HEK293 (cell line): ENCODE data around the gene GPR107.

Source experiments
- GLI4 ChIP-seq: fragments of 450-650 bp; formaldehyde crosslinking; IDR thresholded peaks from 2 replicates; pipeline ENCODE4 v1.5.1; 2016; ENCODE audit warnings: missing biosample characterization, missing genetic modification characterization
- ZNF10 ChIP-seq: fragments of 450-650 bp; formaldehyde crosslinking; IDR thresholded peaks from 2 replicates; pipeline ENCODE4 v1.5.1; 2017; ENCODE audit warnings: missing biosample characterization, missing genetic modification characterization
- ZNF274 ChIP-seq, 2 experiments: fragments of 200-500 bp in 1 of 2; fragments of 450-650 bp in 1 of 2; sonication (Bioruptor generic) in 1 of 2; formaldehyde crosslinking in 1 of 2; IDR thresholded peaks; 2 replicates each; pipeline versions ENCODE4 v1.5.1 to v1.6.1; 2014 to 2016; ENCODE audit warnings: borderline replicate concordance in 1 of 2, inconsistent platforms in 1 of 2, low read length in 1 of 2, missing biosample characterization in 1 of 2, missing genetic modification characterization in 1 of 2
- TF ChIP-seq, protein P1 (sequence below): fragments of 450-650 bp; formaldehyde crosslinking; IDR thresholded peaks from 2 replicates; pipeline ENCODE4 v1.5.1; 2016; ENCODE audit warnings: missing biosample characterization, missing genetic modification characterization
- TF ChIP-seq, protein P2 (sequence below): fragments of 450-650 bp; formaldehyde crosslinking; IDR thresholded peaks from 2 replicates; pipeline ENCODE4 v1.5.1; 2016; ENCODE audit warnings: missing biosample characterization, missing genetic modification characterization
- TF ChIP-seq, protein P3 (sequence below): fragments of 450-650 bp; formaldehyde crosslinking; optimal IDR thresholded peaks from 2 replicates; pipeline ENCODE3; 2016; ENCODE audit warnings: missing biosample characterization, mild to moderate bottlenecking, missing genetic modification characterization
- TF ChIP-seq, protein P4 (sequence below): fragments of 450-650 bp; formaldehyde crosslinking; IDR thresholded peaks from 2 replicates; pipeline ENCODE4 v1.5.1; 2016; ENCODE audit warnings: missing biosample characterization, missing genetic modification characterization

DNA sequence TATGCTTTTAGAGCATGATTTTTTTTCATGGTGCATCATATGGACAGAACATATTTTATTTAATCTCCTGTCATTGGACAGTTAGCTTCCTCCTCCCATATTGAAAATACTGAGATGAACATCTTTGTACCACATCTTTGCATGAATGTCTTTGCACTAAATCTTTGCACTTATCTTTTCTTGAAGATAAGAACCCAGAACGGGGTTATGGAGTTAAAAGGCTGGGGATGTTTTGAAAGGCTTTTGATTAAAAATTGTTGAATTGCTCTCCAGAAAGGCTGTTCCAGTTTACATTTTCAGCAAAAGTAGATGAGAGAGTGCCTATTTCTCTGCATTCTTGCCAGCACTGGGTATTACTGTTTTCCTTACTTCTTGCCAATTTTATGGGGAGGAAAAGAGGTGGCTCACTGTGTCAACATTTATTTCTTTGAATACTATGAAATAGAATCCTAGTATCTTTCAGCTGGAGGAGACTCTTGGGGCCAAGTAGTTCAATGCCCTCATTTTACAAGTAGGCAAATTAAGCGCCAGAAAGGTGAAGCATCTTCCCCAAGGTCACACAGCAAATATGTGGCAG lies 125.7 kb downstream of the GPR107 start:
- TF ChIP-seq, protein P1, sequence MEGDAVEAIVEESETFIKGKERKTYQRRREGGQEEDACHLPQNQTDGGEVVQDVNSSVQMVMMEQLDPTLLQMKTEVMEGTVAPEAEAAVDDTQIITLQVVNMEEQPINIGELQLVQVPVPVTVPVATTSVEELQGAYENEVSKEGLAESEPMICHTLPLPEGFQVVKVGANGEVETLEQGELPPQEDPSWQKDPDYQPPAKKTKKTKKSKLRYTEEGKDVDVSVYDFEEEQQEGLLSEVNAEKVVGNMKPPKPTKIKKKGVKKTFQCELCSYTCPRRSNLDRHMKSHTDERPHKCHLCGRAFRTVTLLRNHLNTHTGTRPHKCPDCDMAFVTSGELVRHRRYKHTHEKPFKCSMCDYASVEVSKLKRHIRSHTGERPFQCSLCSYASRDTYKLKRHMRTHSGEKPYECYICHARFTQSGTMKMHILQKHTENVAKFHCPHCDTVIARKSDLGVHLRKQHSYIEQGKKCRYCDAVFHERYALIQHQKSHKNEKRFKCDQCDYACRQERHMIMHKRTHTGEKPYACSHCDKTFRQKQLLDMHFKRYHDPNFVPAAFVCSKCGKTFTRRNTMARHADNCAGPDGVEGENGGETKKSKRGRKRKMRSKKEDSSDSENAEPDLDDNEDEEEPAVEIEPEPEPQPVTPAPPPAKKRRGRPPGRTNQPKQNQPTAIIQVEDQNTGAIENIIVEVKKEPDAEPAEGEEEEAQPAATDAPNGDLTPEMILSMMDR (tag by site-specific recombination): no peak
- TF ChIP-seq ZNF10 (tag by site-specific recombination) (no peak), ZNF274 (IDR thresholded peaks at IDR 0.05; ENCODE audit: low read length) (no peak), ZNF274 (tag by site-specific recombination; IDR thresholded peaks at IDR 0.05; ENCODE audit: borderline replicate concordance) (no peak), GLI4 (no peak)
- TF ChIP-seq, protein P2, sequence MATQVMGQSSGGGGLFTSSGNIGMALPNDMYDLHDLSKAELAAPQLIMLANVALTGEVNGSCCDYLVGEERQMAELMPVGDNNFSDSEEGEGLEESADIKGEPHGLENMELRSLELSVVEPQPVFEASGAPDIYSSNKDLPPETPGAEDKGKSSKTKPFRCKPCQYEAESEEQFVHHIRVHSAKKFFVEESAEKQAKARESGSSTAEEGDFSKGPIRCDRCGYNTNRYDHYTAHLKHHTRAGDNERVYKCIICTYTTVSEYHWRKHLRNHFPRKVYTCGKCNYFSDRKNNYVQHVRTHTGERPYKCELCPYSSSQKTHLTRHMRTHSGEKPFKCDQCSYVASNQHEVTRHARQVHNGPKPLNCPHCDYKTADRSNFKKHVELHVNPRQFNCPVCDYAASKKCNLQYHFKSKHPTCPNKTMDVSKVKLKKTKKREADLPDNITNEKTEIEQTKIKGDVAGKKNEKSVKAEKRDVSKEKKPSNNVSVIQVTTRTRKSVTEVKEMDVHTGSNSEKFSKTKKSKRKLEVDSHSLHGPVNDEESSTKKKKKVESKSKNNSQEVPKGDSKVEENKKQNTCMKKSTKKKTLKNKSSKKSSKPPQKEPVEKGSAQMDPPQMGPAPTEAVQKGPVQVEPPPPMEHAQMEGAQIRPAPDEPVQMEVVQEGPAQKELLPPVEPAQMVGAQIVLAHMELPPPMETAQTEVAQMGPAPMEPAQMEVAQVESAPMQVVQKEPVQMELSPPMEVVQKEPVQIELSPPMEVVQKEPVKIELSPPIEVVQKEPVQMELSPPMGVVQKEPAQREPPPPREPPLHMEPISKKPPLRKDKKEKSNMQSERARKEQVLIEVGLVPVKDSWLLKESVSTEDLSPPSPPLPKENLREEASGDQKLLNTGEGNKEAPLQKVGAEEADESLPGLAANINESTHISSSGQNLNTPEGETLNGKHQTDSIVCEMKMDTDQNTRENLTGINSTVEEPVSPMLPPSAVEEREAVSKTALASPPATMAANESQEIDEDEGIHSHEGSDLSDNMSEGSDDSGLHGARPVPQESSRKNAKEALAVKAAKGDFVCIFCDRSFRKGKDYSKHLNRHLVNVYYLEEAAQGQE (tag by site-specific recombination): no peak
- TF ChIP-seq, protein P3, sequence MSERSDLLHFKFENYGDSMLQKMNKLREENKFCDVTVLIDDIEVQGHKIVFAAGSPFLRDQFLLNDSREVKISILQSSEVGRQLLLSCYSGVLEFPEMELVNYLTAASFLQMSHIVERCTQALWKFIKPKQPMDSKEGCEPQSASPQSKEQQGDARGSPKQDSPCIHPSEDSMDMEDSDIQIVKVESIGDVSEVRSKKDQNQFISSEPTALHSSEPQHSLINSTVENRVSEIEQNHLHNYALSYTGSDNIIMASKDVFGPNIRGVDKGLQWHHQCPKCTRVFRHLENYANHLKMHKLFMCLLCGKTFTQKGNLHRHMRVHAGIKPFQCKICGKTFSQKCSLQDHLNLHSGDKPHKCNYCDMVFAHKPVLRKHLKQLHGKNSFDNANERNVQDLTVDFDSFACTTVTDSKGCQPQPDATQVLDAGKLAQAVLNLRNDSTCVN (tag by site-specific recombination): no peak
- TF ChIP-seq, protein P4, sequence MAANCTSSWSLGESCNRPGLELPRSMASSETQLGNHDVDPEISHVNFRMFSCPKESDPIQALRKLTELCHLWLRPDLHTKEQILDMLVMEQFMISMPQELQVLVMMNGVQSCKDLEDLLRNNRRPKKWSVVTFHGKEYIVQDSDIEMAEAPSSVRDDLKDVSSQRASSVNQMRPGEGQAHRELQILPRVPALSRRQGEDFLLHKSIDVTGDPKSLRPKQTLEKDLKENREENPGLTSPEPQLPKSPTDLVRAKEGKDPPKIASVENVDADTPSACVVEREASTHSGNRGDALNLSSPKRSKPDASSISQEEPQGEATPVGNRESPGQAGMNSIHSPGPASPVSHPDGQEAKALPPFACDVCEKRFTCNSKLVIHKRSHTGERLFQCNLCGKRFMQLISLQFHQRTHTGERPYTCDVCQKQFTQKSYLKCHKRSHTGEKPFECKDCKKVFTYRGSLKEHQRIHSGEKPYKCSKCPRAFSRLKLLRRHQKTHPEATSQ (tag by site-specific recombination): no peak
